HL-60 (cell line): ENCODE data around the gene CXorf49.

Experiments
- DNase-seq, 2 experiments: peaks; one replicate each; pipeline ENCODE4 v3.0.0-alpha.2; 2010 to 2020; ENCODE audit warnings: low read depth in 1 of 2, low spot score in 1 of 2
- H3K27ac ChIP-seq: fragments of 250-450 bp; sonication (Bioruptor Pico); replicated peaks from 2 replicates; pipeline ENCODE4 v1.5.1; 2020; ENCODE audit warnings: mild to moderate bottlenecking, moderate library complexity
- H3K27me3 ChIP-seq: fragments of 250-450 bp; sonication (Bioruptor Pico); 2 replicates; pipeline ENCODE4 v1.5.1; 2021; ENCODE audit warnings: mild to moderate bottlenecking, moderate library complexity; ENCODE audit not compliant: insufficient read depth, poor library complexity, severe bottlenecking
- H3K4me3 ChIP-seq: replicated peaks from 2 replicates; pipeline ENCODE4 v1.5.1; 2011; ENCODE audit warnings: mild to moderate bottlenecking, control low read depth, low read length; ENCODE audit not compliant: insufficient read depth
- CTCF ChIP-seq: IDR thresholded peaks from one replicate; pipeline ENCODE4 v1.5.1; 2011; ENCODE audit warnings: low read length, control low read depth, inconsistent platforms; ENCODE audit not compliant: insufficient read depth
- GABPA ChIP-seq: IDR thresholded peaks from 2 replicates; pipeline ENCODE4 v1.6.1; 2012; ENCODE audit warnings: low read depth
- POLR2AphosphoS5 ChIP-seq: IDR thresholded peaks from 2 replicates; pipeline ENCODE4 v1.6.1; 2012; ENCODE audit warnings: low read depth
- SPI1 ChIP-seq: IDR thresholded peaks from 2 replicates; pipeline ENCODE4 v1.6.1; 2012; ENCODE audit warnings: low read depth, mild to moderate bottlenecking, borderline replicate concordance
- TF ChIP-seq, protein P1 (sequence below): IDR thresholded peaks from 2 replicates; pipeline ENCODE4 v1.6.1; 2012; ENCODE audit warnings: low read depth; ENCODE audit not compliant: insufficient replicate concordance

CXorf49 gene

GRCh38 chrX:71668248-71668595 is 49.9 kb downstream of the CXorf49 start:
- H3K27ac ChIP-seq = no peak overlapping the region
- no peak for TF ChIP-seq POLR2AphosphoS5
- no peak for TF ChIP-seq GABPA
- TF ChIP-seq, protein P1, sequence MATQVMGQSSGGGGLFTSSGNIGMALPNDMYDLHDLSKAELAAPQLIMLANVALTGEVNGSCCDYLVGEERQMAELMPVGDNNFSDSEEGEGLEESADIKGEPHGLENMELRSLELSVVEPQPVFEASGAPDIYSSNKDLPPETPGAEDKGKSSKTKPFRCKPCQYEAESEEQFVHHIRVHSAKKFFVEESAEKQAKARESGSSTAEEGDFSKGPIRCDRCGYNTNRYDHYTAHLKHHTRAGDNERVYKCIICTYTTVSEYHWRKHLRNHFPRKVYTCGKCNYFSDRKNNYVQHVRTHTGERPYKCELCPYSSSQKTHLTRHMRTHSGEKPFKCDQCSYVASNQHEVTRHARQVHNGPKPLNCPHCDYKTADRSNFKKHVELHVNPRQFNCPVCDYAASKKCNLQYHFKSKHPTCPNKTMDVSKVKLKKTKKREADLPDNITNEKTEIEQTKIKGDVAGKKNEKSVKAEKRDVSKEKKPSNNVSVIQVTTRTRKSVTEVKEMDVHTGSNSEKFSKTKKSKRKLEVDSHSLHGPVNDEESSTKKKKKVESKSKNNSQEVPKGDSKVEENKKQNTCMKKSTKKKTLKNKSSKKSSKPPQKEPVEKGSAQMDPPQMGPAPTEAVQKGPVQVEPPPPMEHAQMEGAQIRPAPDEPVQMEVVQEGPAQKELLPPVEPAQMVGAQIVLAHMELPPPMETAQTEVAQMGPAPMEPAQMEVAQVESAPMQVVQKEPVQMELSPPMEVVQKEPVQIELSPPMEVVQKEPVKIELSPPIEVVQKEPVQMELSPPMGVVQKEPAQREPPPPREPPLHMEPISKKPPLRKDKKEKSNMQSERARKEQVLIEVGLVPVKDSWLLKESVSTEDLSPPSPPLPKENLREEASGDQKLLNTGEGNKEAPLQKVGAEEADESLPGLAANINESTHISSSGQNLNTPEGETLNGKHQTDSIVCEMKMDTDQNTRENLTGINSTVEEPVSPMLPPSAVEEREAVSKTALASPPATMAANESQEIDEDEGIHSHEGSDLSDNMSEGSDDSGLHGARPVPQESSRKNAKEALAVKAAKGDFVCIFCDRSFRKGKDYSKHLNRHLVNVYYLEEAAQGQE = no peak
- no peak for TF ChIP-seq CTCF
- no peak for TF ChIP-seq SPI1
- no peak for DNase-seq
- no peaks in the 10 kb centered on the region for H3K27me3 ChIP-seq
- H3K4me3 ChIP-seq = no peak overlapping the region

DNA sequence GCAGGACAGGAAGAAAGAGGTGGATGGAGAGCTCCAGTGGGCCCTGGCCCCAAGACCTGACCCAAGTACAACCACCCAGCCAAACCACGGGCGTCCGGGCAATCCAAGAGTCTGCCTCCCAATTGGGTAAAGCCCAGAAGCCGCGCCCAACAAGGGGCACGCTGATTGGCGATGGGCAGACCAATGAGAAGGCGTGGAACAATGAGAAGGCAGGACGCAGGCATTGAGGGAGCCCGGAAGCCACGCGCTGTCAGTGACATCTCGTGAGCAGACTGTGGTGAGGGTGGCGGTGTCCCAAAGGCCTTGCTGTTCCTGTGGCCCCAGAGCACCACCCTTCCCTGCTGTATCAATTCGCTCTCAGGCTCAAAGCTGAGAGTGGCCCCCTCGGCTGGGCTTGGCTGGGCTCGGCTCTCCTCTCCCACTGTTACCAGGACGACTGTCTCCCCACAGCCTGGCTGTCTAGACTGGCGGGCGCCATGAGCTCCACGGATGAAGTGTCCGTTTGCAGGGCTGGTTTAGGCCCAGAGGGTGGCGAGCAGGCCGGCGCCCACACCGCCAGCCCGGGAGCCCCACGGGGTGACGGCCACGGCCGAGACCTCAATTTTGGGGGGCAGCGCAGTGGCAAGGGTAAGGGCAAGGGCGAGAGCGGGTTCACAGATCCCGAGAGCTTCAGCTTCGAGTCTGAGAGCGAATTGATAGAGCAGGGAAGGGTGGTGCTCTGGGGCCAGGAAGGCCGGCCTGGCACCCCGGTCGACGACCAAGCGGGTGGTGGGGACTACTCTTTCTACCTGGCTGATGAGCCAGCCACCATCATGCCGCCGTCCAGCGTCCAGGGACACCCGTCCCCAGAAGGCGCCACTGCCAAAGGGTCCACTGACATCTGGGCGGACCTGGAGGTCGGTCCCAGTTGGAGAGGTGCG is 50.5 kb downstream of the CXorf49 start, which contains the start of gene LOC101059915:
LOC101059915 (plus strand) TSS at position 219 of the 920 bp plus-strand sequence.
- no peak within 1 kb of the TSS for H3K4me3 ChIP-seq
- no peak for DNase-seq
- TF ChIP-seq GABPA (no peak), POLR2AphosphoS5 (no peak), CTCF (no peak), SPI1 (no peak)
- TF ChIP-seq, protein P1 = no peak
- no peak within 1 kb of the TSS for H3K27ac ChIP-seq
- no peaks in the 10 kb centered on the region for H3K27me3 ChIP-seq

DNA sequence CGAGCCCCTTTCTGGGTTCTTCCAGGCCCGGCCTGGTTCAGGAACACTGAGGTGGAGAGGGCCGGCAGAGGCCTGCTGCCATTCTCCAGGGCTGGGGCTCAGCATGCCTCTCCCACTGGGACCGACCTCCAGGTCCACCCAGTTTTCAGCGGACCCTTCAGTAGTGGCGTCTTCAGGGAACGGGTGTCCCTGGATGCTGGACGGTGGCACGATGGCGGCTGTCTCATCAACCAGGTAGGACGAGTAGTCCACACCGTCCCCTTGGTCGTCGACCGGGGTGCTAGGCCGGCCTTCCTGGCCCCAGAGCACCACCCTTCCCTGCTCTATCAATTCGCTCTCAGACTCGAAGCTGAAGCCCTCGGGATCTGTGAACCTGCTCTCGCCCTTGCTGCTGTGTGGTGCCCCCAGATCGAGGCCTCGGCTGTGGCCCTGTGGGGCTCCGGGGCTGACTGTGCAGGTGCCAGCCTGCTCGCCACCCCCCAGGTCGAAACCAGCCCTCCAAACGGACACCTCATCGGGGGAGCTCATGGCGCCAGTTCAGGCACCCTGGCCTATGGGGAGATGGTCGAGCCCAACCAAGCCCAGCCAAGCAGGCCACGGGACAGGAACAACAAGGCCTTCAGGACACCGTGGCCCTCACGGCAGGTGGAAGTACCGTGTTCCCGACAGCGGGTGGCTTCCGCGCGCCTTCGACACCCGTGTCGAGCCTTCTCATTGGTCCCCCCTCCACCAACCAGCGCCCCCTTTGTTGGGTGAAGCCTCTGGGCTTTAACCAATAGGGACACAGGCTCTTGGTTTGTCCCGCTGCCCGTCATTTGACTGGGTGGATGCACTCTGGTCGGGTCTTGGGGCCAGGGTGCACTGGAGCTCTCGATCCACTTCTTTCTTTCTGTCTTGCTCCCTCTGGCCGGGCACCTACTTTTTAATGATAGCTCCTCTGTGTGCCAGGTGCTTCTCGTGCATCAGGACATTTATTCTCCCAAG is 51.6 kb downstream of the CXorf49 start:
- DNase-seq = no peak
- Histone ChIP-seq H3K27me3 (no peaks in the 10 kb centered on the region), H3K4me3 (no peak overlapping the region), H3K27ac (no peak overlapping the region)
- no peak for TF ChIP-seq CTCF
